Endometrial microvascular endothelial cells (primary cell): Measurements from ENCODE around the gene PACSIN3. TPM values are rescaled to one million over a fixed set of nuclear protein-coding genes. Genes with fewer than 3 reads are reported as not detected.

Experiments
- in situ Hi-C: cut with HindIII; loops from 2 replicates; pipeline ENCODE4 v1.10.0; 2017; ENCODE audit warnings: low sequenced_read_pairs, low pct_unique_long_range_greater_than_20kb; ENCODE audit errors: inconsistent ontology term
- total RNA-seq: library from RNA; depleted of rRNA; stranded (reverse); fragments of >200 nt; gene quantifications from one replicate; pipeline ENCODE4 v1.2.3, GENCODE V29; 2015; ENCODE audit errors: inconsistent ontology term

The PACSIN3 gene
- total RNA-seq, 1 donor from 2014 or later, result 12.0 TPM

DNA sequence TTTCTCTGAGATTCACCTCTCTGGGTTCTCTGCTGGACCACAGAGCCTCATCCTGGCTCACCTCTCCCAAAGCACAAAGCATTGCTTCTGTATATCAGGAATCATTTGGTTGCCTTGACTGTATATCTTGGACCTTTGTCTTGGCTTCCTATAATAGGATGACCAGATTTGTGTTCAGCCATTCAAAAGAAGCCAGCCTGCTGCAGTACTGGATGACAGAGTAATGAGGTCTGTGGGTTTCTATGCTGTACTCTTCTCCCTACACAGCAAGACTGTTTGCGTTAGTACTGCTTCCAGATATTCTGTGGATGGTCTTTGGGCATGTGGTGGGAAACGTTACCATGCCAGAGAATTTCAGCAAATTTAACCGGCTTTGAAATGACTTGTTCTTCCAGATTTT is 49.3 kb downstream of the PACSIN3 start:
- in situ Hi-C loops, result no loop called here

DNA sequence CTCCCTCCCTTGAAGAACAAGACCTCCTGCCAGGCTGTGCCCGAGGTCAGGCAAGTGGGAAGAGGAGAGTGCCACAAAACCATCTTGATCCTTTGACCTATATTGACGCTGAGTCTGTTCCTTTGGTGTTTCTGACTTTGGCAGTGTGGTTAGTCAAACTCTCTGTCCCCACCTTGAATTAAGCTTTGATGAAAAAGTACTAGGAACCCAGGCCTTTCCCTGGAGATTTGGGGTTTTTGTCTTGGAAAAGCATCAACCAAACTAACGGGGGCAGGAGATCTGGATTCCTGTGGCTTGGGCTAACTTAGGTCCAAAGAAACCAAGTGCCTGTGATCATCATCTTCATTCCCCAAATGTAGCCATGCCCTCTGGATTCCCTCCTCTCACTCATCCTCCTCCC is 49.9 kb downstream of the PACSIN3 start:
- in situ Hi-C loops, result no loop called here

DNA sequence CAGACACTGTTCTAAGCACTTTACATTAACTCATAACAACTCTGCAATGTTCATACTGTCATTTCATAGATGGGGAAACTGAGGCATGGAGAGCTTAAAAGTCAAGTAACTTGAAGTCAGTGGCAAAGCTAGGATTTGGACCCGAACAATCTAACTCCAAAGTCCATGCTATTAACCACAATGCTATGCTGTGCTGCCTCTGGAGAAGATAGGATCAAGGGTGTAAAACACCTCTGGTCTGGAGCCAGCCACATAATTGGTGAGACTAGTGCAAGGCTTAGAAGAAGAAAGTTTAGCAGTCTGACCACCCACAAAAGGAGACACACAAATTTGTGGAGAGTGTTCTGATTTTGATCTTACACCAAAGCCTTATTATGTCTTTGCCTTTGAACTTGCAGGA is 53.3 kb downstream of the PACSIN3 start:
- in situ Hi-C loops, result no loop called here

GRCh38 chr11:47132490-47132889 is 53.7 kb downstream of the PACSIN3 start:
- in situ Hi-C loops, result no loop called here

DNA sequence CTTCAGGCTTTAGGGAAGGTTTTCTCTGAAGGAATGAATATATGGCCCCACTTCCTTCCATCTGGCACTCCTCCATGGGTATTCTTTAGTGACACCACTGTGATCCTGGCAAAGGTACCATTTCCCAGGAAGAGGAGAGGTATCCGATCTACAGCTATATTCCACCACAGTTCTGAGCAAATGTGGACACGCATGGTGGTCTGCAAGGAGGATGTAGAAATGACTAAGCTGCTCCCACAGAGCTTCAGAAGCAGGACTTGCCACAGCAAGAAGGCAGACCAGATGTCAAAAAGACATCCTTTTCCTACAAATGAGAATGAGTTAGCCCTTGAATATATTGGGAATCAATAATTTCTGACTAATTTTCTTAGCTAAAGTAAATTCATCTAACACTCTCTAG is 55.1 kb downstream of the PACSIN3 start:
- in situ Hi-C loops, result no loop called here

DNA sequence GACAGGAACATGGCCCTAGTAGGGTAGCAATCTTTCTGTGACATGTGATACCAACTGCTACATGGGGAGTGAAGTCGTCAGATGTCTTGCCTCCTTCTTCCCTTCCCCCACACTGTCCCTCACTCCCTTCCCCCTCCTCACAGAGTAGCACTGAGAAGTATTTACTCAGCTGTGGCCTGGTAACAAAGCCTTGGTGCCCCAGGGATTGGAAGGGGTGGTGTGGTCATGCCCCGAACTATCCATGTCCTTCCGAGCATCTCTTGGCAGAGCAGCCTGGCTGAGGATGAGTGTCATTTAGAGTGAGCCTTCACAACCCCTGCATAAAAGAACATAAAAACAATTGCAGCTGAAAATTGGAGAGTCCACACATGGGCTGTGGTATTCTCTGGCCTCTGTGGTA is 55.7 kb downstream of the PACSIN3 start:
- in situ Hi-C loops, result no loop called here

Other genes starting within 250 kb of the PACSIN3 start
- gene CSTPP1, start 249.7 kb downstream of the PACSIN3 start, total RNA-seq, result 24.0 TPM
- gene ARFGAP2, start 9.6 kb downstream of the PACSIN3 start, total RNA-seq, result 186 TPM
- gene DDB2, start 28.5 kb upstream of the PACSIN3 start, total RNA-seq, result 84.0 TPM
- gene ACP2, start 62.4 kb upstream of the PACSIN3 start, total RNA-seq, result 72.4 TPM
- 4.6 TPM for gene NR1H3, start 71.6 kb upstream of the PACSIN3 start, total RNA-seq
- 27.1 TPM for gene MADD, start 83.7 kb upstream of the PACSIN3 start, total RNA-seq
- not detected for gene MYBPC3, start 166.3 kb upstream of the PACSIN3 start, total RNA-seq
- not detected for gene SPI1, start 192.1 kb upstream of the PACSIN3 start, total RNA-seq
- 133 TPM for gene SLC39A13, start 222.2 kb upstream of the PACSIN3 start, total RNA-seq
- gene PSMC3, start 240.0 kb upstream of the PACSIN3 start, total RNA-seq, result 238 TPM